Adrenal gland (tissue), 12 donors: ENCODE measurements around the gene FN3K. TPM values are rescaled to one million over a fixed set of nuclear protein-coding genes. Genes with fewer than 3 reads are reported as not detected.

Source experiments
- DNase-seq, 7 donors: peaks; one replicate each; pipeline ENCODE4 v3.0.0-alpha.2; 2019 to 2020
- H3K27ac ChIP-seq, 5 donors: fragments of 200-600 bp; sonication (generic) in 4 of 5; 1 replicate in 3 of 5; 2 replicates in 2 of 5; pipeline versions ENCODE4 v1.5.1 to v1.8.0; 2016 to 2020; ENCODE audit warnings: mild to moderate bottlenecking in 1 of 5
- H3K27me3 ChIP-seq: fragments of 200-600 bp; 2 replicates; pipeline ENCODE4 v1.8.0; 2021
- H3K36me3 ChIP-seq, 2 donors: fragments of 200-600 bp; replicated peaks in 1 of 2; 1 replicate in 1 of 2; 2 replicates in 1 of 2; pipeline versions ENCODE4 v1.5.1 to v1.8.0; 2018 to 2022
- H3K4me1 ChIP-seq, 2 donors: fragments of 200-600 bp; replicated peaks in 1 of 2; 1 replicate in 1 of 2; 2 replicates in 1 of 2; pipeline versions ENCODE4 v1.5.1 to v1.8.0; 2018 to 2021
- H3K4me3 ChIP-seq, 4 donors: fragments of 200-600 bp; sonication (generic) in 3 of 4; one replicate each; pipeline ENCODE4 v1.5.1; 2016 to 2018
- H3K9me3 ChIP-seq, 3 donors: fragments of 200-600 bp; sonication (generic) in 1 of 3; replicated peaks in 1 of 3; 1 replicate in 2 of 3; 2 replicates in 1 of 3; pipeline versions ENCODE4 v1.5.1 to v1.8.0; 2016 to 2021
- POLR2A ChIP-seq, 2 donors: fragments of 450-650 bp; IDR thresholded peaks; one replicate each; pipeline ENCODE4 v1.6.1; 2017; ENCODE audit warnings: antibody characterized with exemption in 2 of 2, mild to moderate bottlenecking in 2 of 2, moderate library complexity in 1 of 2
- WGBS, 4 donors: extraction: QIAGEN DNeasy Blood & Tissue Kit in 2 of 4; methylation state at CpG; one replicate each; pipeline versions ENCODE4 v1.1.5 to v1.1.7; 2013 to 2017; 5-methylcytosine and 5-hydroxymethylcytosine counted together
- intact Hi-C, 2 donors: fragments of 100-400 bp; cut with DNase I; formaldehyde crosslinking; loops; one replicate each; pipeline versions ENCODE4 v1.14.1 to v1.15.0; 2022 to 2023
- polyA plus RNA-seq, 3 donors: library from polyadenylated mRNA; stranded (reverse); fragments of 200-250 nt in 2 of 3; fragments of 350-450 nt in 1 of 3; fragmentation: Illumina TruSeq in 1 of 3; extraction: RNeasy Lipid Tissue Mini Kit (QIAGEN cat#74804) in 1 of 3; gene quantifications; one replicate each; pipeline ENCODE4 v1.2.3, GENCODE V29; 2013 to 2014
- total RNA-seq, 9 donors: library from RNA; depleted of rRNA in 4 of 9; stranded (reverse); fragments of >200 nt in 4 of 9; fragments of 120-200 nt in 1 of 9; fragmentation: NEBNext Ultra II Directional in 1 of 9; extraction: Animal tissue kit (Norgen Biotek cat#: 25700) in 1 of 9; gene quantifications; one replicate each; pipeline versions ENCODE4 v1.1.0 to v1.2.4, GENCODE V29; 2013 to 2023
- TF ChIP-seq, protein P1 (sequence below), 6 experiments: fragments of 450-650 bp in 4 of 6; fragments of 200-600 bp in 2 of 6; sonication (generic) in 1 of 6; IDR thresholded peaks; 1 replicate in 5 of 6; 2 replicates in 1 of 6; pipeline versions ENCODE4 v1.5.1 to v1.8.0; 2016 to 2021; ENCODE audit warnings: antibody characterized with exemption in 6 of 6, mild to moderate bottlenecking in 2 of 6, moderate library complexity in 1 of 6
- donor health status: healthy with polysubstance abuse.
- donor health status: Bipolar disorder and iron deficiency.
- donor health status: DM: yes; HTN: yes; CAD: no.
- donor health status: DM: no; HTN: no; CAD: no.
- donor health status: DM: no; HTN: no; CAD: no.
- donor health status: DM: yes; HTN: yes; CAD: no.

FN3K gene
- total and polyA plus RNA-seq, 12 donors, result 16.0 to 136 (median 40.8) TPM

- H3K4me3 ChIP-seq, result peak within 1 kb of the TSS; percentile 27 to 92 (median 32)
- no peaks in the 10 kb centered on the region for H3K27me3 ChIP-seq
- peak; percentile 88 to 93 (median 91) for DNase-seq
- TF ChIP-seq POLR2A (IDR thresholded peaks at IDR 0.05), result peak in 1 of 2 donors; percentile 43
- TF ChIP-seq, protein P1, sequence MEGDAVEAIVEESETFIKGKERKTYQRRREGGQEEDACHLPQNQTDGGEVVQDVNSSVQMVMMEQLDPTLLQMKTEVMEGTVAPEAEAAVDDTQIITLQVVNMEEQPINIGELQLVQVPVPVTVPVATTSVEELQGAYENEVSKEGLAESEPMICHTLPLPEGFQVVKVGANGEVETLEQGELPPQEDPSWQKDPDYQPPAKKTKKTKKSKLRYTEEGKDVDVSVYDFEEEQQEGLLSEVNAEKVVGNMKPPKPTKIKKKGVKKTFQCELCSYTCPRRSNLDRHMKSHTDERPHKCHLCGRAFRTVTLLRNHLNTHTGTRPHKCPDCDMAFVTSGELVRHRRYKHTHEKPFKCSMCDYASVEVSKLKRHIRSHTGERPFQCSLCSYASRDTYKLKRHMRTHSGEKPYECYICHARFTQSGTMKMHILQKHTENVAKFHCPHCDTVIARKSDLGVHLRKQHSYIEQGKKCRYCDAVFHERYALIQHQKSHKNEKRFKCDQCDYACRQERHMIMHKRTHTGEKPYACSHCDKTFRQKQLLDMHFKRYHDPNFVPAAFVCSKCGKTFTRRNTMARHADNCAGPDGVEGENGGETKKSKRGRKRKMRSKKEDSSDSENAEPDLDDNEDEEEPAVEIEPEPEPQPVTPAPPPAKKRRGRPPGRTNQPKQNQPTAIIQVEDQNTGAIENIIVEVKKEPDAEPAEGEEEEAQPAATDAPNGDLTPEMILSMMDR (IDR thresholded peaks at IDR 0.05), result no peak
- peaks cover 0 to 4% of the 10 kb centered on the region in 2 donors for H3K36me3 ChIP-seq
- WGBS, 4 donors, result 0 to 1% methylated on average over 85 to 106 of the region's 114 CpGs; no CpG with 5 or more reads in 2 of the 4 donors
- H3K4me1 ChIP-seq, result peaks cover 8 to 10% of the 10 kb centered on the region in 2 donors
- no peaks in the 10 kb centered on the region for H3K9me3 ChIP-seq
- intact Hi-C loops, result loop anchor here in 1 of 2 donors (10.0 kb wide), 1 partner anchor 107 kb away; the partner anchor contains the start of gene WDR45B
- H3K27ac ChIP-seq, result peak within 1 kb of the TSS; percentile 61 to 92 (median 79)
These were observed 16.4 kb downstream of the FN3K start, which contains the start of gene TBCD for GRCh38 chr17:82751571-82752370. Gene TBCD (plus strand): TSS chr17:82752065. CDS start chr17:82752194, 129 bp downstream.

- peak in 4 of 7 donors; percentile 32 to 51 (median 46) for DNase-seq
These were observed 17.2 kb downstream of the FN3K start for GRCh38 chr17:82752371-82753200.

GRCh38 chr17:82753201-82753464 lies 17.7 kb downstream of the FN3K start:
- Histone ChIP-seq H3K9me3 (no peaks in the 10 kb centered on the region), H3K4me1 (peaks cover 8 to 10% of the 10 kb centered on the region in 2 donors), H3K4me3 (peak overlapping the region in 1 of 4 donors; percentile 92), H3K27me3 (no peaks in the 10 kb centered on the region), H3K36me3 (peaks cover 0 to 6% of the 10 kb centered on the region in 2 donors), H3K27ac (no peak overlapping the region)
- TF ChIP-seq, protein P1 (IDR thresholded peaks at IDR 0.05), result no peak
- no peak for TF ChIP-seq POLR2A (IDR thresholded peaks at IDR 0.05)
- no peak for DNase-seq
- WGBS, 4 donors, result 51 to 61% (median 55%) methylated on average over 8 of the region's 8 CpGs
- intact Hi-C loops, result loop anchor here in 1 of 2 donors (10.0 kb wide), 1 partner anchor 108 kb away; the partner anchor contains the start of gene WDR45B

More at GRCh38 chr17:82752371-82753200, 17.2 kb downstream of the FN3K start:
- H3K4me3 ChIP-seq, result peak overlapping the region; percentile 27 to 92 (median 30)
- no peaks in the 10 kb centered on the region for H3K27me3 ChIP-seq
- WGBS, 4 donors, result 1 to 2% (median 2%) methylated on average over 18 to 72 of the region's 72 CpGs
- intact Hi-C loops, result loop anchor here in 1 of 2 donors (10.0 kb wide), 1 partner anchor 108 kb away; the partner anchor contains the start of gene WDR45B
- peaks cover 8 to 10% of the 10 kb centered on the region in 2 donors for H3K4me1 ChIP-seq
- H3K9me3 ChIP-seq, result no peaks in the 10 kb centered on the region
- TF ChIP-seq, protein P1 (IDR thresholded peaks at IDR 0.05), result no peak
- no peak for TF ChIP-seq POLR2A (IDR thresholded peaks at IDR 0.05)
- peaks cover 0 to 6% of the 10 kb centered on the region in 2 donors for H3K36me3 ChIP-seq
- H3K27ac ChIP-seq, result peak overlapping the region in 4 of 5 donors; percentile 56 to 92 (median 83)
